ENCODE results near the gene HNRNPUL2. TPM values are rescaled to one million over a fixed set of nuclear protein-coding genes. Genes with fewer than 3 reads are reported as not detected.

Gene HNRNPUL2
- total and polyA plus RNA-seq, 9 of the 15 experiments (the other 6 are each of a cell fraction or from before 2014, with no cell fraction given), result 0.89 to 44.3 (median 15.2) TPM

DNA sequence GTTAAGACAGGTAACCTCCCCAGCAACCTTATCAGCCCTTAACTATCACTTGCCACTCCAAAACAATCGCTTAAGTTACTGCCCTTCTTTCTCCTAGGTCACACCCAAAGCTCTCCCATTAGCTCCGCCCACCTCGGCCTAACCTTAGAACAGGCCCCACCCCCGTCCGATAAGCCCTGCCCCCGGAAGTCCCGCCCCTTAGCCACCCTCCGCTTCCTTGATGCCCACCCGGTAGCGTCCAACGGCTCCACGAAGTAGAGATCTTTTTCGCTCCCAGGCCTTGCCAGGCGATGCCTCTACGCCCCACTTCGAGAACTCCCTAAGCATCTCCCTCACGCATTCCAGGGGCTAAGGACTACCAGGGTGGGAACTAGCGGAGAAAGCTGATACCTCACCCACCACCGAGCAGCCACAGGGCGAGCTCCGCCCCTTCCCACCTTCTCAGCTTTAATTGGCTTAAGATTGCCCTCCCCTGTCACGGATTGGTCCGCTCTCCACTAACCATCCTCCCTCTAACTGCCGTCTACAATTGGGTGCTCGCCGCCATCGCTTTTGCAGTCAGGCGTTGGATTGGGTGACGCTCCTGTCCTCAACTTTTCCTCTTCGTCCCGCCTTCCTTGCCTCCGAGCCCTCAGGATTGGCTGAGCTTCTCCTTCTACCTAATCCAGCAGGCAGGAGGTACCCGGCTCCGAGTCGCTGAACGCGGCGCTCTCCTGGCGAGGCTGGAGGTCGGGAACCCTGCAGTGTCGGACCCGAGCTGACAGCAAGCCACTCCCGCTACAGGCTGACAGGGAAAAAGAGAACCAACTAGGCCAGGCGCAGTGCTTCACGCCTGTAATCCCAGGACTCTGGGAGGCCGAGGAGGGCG lies 26.7 kb upstream of the HNRNPUL2 start, which contains the start of gene ZBTB3 (continued):
- TF ChIP-seq KAT2B (IDR thresholded peaks at IDR 0.05; ENCODE audit: low read depth, low read length) (no peak), ZNF212 (CRISPR knock-in tag; IDR thresholded peaks at IDR 0.05) (no peak), E2F3 (CRISPR knock-in tag; IDR thresholded peaks at IDR 0.05) (no peak), TEAD1 (CRISPR knock-in tag; IDR thresholded peaks at IDR 0.05) (peak in 1 of 2 experiments; percentile 91; a peak in 2 of 4 replicates), KDM5B (IDR thresholded peaks at IDR 0.05; ENCODE audit: insufficient replicate concordance, low read depth, low read length) (peak; percentile 88), DPF2 (IDR thresholded peaks at IDR 0.05) (peak; percentile 29), TSHZ1 (CRISPR knock-in tag; IDR thresholded peaks at IDR 0.05) (no peak), ZNF77 (CRISPR knock-in tag; IDR thresholded peaks at IDR 0.05) (no peak), PHB2 (IDR thresholded peaks at IDR 0.05; ENCODE audit: low read depth) (no peak), SMAD3 (CRISPR knock-in tag; conservative IDR thresholded peaks at IDR 0.05) (no peak), MTA2 (IDR thresholded peaks at IDR 0.05; ENCODE audit: low read depth) (no peak), ZNF668 (CRISPR knock-in tag; IDR thresholded peaks at IDR 0.05) (no peak), GTF2A2 (tag; IDR thresholded peaks at IDR 0.05) (no peak), CSDE1 (IDR thresholded peaks at IDR 0.05) (no peak), ZBTB9 (CRISPR knock-in tag; IDR thresholded peaks at IDR 0.05) (0 out of 2 replicates have a peak, but pooled peaks have one; percentile 39), SREBF2 (CRISPR knock-in tag; IDR thresholded peaks at IDR 0.05) (no peak), FOS (IDR thresholded peaks at IDR 0.05; ENCODE audit: extremely low read depth, insufficient read length) (peak; percentile 99)
- TF ChIP-seq, protein P1, sequence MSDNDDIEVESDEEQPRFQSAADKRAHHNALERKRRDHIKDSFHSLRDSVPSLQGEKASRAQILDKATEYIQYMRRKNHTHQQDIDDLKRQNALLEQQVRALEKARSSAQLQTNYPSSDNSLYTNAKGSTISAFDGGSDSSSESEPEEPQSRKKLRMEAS (CRISPR knock-in tag; IDR thresholded peaks at IDR 0.05), result peak; percentile 85
- TF ChIP-seq, protein P2, sequence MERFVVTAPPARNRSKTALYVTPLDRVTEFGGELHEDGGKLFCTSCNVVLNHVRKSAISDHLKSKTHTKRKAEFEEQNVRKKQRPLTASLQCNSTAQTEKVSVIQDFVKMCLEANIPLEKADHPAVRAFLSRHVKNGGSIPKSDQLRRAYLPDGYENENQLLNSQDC (CRISPR knock-in tag; IDR thresholded peaks at IDR 0.05), result no peak
- TF ChIP-seq, protein P3, sequence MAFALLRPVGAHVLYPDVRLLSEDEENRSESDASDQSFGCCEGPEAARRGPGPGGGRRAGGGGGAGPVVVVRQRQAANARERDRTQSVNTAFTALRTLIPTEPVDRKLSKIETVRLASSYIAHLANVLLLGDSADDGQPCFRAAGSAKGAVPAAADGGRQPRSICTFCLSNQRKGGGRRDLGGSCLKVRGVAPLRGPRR (CRISPR knock-in tag; IDR thresholded peaks at IDR 0.05), result no peak
- TF ChIP-seq, protein P4, sequence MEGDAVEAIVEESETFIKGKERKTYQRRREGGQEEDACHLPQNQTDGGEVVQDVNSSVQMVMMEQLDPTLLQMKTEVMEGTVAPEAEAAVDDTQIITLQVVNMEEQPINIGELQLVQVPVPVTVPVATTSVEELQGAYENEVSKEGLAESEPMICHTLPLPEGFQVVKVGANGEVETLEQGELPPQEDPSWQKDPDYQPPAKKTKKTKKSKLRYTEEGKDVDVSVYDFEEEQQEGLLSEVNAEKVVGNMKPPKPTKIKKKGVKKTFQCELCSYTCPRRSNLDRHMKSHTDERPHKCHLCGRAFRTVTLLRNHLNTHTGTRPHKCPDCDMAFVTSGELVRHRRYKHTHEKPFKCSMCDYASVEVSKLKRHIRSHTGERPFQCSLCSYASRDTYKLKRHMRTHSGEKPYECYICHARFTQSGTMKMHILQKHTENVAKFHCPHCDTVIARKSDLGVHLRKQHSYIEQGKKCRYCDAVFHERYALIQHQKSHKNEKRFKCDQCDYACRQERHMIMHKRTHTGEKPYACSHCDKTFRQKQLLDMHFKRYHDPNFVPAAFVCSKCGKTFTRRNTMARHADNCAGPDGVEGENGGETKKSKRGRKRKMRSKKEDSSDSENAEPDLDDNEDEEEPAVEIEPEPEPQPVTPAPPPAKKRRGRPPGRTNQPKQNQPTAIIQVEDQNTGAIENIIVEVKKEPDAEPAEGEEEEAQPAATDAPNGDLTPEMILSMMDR (IDR thresholded peaks at IDR 0.05 in 2 of 3, conservative IDR thresholded peaks at IDR 0.05 in 1 of 3; ENCODE audit: insufficient read depth in 2 of 3, low read depth in 1 of 3, low read length in 3 of 3), result peak in 1 of 3 experiments; percentile 1; a peak in 1 of 6 replicates
